Measurements from ENCODE around the gene C10orf53.
A peak's percentile ranks its signal among the peaks of the same experiment; 100 is the strongest.
"Not testable (repeated sequence)": the region's sequence is repeated elsewhere in the genome, so short reads cannot be mapped to it uniquely, and the experiment has no call there.

Gene C10orf53

DNA sequence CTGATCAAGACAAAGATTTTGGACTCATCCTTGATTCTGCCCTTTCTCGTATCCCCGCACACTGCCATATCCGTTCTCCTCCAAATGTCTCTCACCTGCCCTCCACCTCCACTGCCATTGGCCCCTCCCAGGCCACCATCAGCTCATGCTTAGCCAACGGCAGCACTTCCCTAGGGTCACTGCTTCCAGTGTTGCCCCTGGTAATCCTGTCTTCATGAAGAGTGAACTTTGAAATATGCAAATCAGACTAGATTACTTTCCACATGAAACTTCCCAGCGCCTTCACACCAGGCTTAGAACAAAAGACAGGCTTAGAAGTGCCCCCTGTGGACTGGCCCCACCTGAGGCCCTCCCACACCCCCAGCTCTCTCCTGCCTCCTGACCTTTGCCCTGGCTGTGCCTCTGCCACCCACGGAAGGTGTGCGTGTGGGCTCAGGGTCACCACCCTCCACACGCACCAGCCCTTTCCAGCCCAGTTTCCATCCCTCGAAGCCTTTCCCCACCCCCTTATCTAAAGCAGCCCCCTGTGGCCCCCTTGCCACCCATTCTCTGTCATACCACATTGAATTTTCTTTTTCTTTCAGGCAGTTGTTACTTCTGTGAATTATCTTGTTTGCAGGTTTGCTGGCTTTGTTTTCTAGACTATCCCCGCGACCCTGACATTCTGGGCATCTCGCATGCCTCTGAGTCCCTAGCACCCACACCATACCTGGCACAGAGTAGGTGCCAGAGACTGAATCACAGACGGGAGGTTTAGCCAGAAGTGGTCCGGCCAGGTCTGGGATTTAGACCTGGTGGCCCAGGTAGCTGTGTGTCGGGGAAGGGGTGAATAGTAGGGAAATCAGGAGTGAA, 26.8 kb upstream of the C10orf53 start:
- no peak for DNase-seq

DNA sequence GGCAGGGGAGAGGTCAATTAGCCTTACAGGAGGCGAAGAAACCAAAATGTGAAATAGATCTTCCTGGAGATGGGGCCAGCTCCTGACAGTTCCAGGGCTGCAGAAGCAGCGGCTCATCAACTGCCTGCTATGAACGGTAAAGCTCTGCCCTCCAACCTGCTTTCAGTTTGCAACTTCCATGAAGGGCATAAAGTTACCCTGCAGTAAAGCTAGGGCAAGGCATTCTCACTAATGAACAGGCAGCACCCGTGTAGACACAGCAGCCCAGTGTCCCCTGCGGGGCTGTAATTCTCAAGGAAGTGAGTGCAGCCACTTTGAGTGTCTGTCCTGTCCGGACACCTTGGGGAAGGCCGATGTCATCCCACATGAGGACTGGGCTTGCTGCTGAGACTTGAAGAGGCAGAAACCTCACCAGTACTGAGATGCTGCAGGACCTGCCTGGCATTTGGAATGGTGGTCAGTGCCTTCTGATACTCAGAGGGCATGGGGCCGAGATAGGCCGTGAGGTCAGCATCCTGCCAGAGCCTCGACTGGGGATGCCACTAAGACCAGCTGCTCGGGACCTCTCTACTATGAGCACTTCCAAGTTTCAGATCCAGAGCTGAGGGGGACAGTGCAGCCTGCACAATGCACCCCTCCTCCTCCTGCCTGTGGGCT, 26.1 kb upstream of the C10orf53 start:
- no peak for DNase-seq

DNA sequence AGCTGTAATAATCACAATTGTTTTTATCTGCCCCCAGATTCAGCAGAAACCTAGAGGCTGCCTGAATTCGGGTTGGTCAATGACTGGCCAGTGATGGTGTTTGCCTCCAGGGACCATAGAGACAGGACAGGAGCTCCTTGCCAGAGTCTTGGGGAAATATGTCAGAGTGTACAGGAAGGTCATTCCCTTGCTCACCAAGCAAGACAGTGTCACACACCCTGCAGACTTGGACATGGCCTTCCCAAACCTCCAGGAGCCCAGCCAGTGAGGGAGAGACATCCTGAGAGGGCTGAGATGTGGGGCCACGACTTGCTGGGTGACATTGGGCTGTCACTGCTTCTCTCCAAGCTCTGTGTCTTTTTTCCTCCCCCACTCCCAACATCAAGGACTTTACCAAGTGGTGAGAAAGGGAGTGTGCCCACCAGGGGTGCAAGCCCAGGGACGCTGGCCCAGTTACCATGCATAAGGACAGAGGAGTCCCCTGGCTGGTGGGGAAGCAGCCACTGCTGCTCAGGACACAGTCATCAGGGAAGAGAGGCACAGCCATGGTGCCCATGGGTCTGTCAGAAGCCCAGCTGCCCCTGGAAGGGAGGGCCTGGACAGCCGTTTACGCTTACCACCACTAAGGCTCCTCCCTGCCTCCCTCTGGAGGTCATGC, 25.3 kb upstream of the C10orf53 start:
- DNase-seq, result no peak

DNA sequence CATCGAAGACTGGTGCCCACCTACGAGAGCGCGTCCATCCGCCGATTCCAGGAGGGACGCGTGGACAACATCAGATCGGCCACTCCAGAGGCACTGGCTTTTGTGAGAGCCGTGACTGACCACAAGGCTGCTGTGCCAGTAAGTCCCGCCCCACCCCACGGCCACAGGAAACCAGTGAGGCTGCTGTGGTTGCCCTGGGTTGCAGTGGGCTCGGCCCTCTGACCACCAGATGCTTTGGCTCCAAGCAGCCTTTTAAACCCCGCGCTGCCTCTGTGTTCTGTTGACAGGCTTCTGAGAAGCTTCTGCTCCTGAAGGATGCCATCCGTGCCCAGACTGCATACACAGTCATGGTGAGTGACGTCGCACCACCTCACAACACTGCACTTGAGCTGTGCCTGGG, 24.4 kb upstream of the C10orf53 start:
- DNase-seq, result no peak

DNA sequence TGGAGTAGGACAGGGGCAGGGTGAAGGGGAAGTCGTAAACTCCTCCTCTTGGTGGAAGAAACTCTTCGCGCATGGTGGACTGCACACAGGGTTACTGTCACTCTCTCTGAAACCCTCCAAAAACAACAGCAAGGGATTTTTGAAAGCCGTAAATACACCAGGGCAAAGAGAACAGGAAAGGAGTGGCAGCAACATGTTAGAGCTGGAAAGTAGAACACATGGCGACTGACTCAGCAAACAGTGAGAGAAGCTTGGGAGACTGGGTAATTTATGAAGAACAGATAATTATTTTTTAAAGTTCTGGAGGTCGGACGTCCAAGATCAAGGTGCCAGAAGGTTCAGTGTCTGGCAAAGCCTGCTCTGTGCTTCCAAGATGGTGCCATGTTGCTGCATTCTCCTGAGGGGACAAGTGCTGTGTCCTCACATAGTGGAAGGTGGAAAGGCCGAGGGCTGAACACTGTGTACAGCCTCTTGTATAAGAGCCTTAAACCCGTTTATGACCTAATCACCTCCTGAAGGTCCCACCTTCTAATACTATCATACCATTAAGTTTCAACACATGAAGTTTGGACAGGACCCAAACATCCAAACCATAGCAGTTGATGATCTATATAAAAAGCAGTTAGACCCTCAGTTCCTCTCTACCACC, 22.5 kb upstream of the C10orf53 start:
- DNase-seq, result no peak

DNA sequence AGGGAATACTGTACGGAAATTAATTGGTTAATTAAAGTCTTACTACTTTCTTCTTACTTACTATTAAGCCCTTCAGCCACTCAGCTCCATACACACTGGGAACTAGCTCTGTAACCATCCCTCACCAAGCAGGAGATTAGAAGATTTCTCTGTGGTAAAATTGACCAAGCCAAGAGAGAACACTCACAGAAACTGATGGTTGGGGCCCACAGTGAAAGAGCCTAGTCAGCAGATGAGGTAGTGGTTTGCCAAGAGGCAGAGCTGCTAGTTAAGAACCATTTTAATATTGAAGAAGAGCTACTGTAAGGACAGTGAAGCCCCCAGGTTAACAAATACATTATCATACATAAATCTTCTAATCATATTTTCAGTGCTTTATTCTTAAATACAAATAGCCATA, 21.8 kb upstream of the C10orf53 start:
- DNase-seq, result no peak

DNA sequence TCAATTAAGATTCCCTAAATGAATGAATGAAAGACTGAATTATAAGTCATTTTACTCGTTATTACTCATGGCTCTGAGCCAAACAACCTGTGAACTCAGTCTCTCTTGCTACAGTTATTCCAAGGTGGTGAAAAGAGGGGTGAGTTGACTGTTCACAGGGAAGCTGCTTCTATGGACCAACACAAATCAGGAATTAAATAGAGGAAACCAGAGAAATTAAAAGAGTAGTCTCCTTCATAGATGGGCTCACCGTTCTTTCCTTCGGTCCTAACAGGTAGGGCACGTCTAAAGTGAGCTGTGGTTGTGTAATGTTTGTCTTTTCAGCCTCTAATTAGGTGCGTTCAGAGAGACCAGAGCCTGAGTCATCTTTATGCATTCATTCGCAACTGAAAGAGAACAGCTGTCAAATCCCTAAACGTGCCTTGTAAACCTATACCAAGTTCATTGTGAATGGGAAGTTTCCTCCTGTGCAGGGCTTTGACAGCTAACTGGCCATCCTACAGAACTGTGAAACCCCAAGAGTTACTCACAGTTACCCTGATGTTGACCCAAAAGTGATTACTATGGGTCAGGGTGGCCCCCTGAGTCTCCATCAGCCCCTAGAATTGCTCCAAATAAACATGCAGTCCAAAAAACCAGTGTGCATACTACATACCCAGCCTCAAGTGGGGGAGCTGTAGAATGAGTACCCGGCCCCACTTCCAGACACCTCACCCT, 18.2 kb upstream of the C10orf53 start:
- no peak for DNase-seq

DNA sequence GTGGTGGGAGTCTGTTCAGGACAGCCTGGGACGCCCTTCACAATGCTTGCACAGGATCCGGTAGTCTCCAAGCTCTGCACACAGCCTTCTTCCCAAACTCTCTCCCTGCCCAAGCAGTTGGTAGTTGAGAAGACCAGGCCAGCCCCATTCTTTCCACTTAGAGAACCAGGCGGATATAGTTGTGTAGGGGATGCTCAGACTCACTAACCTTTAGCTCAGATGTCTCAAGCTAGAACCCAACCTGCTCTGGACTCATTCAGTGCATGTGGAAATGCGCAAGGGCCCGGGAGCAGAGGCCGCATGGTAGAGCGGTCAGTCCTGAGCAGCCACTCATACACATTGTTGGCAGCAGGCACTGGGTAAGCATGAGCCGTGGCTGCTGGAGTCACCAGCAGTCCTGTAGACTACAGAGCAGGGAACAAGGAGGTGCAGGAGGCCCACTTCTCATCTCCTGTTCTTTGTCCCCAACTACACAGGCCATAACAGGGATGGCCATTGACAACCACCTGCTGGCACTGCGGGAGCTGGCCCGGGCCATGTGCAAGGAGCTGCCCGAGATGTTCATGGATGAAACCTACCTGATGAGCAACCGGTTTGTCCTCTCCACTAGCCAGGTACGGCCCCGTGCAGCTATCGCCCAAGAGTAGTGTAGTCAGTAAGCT, 17.2 kb upstream of the C10orf53 start:
- DNase-seq, result no peak

DNA sequence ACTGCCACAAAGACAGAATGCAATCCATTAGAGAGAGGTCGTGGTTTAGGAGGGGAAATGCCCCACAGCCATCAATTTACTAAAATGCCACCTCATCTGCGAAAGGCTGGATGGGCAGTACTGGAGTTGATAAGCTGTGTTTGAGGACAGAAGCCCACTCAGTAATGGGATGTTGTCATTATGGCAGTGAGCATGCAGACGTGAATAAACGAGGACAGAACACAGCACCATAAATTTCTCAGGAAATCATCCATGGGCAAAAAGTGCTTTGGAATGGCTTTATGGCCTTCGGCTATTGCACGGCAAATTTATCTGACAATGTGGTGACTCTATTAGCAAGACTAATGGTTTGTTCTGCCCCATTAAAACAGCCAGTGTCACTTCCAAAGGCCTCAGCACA, 15.9 kb upstream of the C10orf53 start:
- peak; percentile 69 for DNase-seq

DNA sequence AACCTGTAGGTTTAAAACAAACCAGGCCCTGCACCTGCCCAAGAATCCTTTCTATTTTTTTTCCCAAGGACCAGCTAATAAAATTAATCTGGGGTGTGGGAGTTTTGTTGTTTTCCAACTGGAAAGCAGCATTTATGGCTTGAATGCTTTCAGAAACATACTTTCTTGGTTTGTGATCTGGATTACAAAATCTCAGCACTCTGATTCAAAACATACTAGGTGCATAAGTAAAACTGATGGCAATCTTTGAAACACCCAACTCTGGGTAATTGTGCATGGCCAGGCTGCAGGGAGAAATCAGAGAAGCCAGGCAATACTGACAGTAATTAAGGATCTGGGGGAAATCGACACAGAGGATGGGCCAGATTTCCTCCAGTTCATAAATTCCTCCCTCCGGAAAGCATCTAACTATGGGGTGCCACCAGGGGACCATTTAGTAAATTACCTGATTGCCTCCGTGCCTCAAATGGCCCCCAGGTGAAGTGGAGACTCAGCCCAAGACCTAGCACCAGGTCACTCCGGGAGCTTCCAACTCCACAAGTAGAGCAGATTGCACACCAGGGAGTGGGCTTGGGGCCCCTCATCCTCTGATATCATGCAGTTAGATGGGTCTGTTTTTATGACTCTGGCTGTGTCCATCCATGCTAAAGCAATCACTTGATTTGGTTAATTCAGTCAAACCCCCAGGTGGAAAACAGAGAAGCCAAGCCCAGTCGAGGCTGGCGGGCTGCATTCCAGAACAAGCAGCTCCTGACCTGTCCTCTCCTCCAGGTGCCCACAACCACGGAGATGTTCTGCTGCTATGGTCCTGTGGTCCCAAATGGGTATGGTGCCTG, 15.2 kb upstream of the C10orf53 start:
- no peak for DNase-seq

DNA sequence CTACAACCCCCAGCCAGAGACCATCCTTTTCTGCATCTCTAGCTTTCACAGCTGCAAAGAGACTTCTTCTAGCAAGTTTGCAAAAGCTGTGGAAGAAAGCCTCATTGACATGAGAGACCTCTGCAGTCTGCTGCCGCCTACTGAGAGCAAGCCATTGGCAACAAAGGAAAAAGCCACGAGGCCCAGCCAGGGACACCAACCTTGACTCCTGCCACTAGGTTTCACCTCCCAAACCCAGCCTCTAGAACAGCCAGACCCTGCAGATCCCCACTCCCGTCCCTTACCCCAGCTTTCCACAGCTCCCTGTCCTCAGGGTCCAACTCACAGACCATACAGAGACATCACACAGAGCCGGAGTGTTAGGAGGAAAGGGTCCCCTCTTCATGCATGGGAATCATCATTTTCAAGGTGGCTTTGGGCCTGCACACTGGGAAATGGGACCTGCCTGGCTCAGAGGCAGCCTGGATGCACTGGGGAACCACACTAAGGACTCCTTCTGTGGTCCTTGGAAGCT, 14.6 kb upstream of the C10orf53 start:
- DNase-seq, result no peak

DNA sequence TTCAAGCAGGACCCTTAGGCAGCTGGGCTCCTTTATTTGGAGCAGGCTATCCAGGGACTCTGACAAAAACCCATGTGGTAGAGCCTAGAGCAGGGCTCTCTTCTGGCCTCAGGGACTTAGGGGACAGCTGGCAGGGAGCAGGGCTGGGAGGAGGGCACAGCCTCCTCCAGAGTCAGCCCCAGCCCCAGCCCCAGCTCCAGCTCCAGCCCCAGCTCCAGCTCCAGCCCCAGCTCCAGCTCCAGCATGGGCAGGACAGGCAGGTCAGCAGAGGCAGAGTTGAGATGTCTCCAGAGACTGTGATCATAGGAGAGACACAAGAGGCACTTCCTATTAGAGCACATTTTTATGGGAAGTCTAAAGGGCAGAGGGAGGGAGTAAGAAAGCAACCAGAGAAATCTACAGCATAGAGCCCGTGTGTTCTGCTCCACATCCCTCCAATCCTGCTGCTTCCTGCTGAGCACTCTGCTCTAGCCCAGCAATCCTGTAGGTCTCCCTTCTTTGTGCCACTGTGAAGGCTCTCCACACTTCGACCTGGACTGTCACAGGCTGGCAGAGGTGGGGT, 13.3 kb upstream of the C10orf53 start:
- no peak for DNase-seq

DNA sequence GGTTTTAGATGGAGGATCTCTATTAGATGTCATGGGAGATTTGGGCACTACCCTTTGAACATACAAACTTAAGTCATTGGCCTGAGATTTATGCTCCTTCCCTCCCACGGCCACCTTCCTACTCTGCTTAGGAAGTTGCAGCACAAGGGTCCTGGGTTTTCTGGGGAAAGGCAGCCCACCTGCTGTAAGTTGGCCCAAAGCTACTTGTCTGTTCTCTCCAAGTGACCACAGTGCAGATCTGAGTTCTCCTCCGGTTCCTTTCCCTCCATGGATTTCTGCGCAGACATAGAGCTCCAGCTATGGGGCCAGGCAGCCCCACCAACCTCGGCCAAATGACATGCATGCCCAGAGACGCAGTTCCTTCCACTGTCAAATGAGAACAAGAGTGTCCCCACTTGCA, 12.8 kb upstream of the C10orf53 start:
- no peak for DNase-seq

DNA sequence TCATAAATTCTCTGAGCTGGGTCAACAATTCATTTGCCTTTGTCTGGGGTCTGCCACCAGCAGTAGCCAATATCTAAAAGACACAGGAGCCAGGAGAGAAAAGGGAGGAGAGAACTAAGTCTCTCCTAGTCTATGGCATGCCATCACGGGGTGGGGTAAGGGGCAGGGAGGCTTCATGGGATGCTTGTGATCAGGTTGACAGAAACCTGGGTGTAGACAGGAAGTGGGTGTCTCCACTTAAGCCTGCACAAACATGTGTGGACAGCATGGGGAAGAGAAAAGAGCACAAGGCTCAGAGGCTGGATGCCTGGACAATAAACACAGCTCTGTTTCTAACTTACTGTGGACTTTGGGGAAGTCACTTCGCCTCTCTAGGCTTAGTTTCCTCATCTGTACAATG, 11.5 kb upstream of the C10orf53 start:
- no peak for DNase-seq

DNA sequence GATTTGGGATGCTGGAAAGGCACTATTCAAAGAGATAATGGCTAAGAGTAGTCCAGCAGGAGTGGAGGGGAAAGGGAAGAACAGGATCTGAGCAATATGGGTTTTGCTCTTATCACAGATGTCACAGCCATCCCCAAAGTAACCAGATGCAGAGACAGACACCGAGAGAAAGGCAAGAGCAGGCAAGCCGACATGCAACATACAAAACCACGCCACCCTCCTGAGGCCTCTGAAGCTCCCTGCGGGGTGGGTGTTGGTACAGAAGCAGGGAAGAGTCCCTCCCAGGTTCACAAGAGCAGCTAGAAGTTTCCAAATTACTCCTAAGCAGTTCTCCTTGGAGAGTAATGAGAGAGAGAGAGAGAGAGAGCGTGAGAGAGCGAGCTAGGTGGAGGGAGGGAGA, 10.8 kb upstream of the C10orf53 start:
- DNase-seq, result no peak

DNA sequence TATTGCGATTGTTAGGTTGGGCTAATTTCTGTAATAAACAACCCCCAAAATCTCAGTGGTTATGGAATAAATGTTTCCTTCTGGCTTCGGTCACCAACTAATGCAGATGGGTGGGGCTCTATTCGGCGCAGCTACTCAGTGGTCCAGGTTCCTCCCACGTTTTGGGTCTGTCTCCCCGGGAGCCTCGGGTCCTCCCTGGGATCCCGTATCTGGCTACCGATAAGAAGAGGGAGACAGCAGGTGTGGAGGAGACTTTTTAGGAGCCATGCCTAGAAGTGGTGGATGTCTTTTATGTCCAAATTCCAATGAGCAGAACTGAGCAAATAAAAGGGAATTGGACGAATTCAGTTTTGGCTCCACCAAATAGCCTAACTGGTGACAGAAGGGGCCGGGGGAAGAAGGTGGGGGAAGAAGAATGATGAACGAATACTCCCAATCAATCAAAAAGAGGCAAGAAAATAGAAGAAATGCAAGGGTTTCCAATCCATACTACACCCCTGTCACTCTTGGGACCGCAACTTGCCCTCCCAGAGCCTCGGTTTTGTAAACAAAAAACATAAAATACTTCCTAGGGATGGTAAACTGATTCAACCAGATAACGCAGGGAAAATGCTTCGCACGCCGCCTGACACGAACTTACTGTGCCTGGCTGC, 498 bp upstream of the C10orf53 start:
- DNase-seq, result no peak

DNA sequence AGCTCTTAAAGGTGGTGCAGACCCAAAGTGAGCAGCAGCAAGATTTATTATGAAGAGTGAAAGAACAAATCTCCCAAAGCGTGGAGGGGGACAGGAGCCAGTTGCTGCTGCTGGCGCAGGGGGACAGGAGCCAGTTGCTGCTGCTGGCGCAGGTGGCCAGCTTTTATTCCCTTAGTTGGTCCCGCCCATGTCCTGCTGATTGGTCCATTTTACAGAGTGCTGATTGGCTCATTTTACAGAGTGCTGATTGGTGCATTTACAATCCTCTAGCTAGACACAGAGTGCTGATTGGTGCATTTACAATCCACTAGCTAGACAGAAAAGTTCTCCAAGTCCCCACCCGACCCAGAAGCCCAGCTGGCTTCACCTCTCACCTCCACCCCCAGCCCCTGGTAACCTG, 3.0 kb downstream of the C10orf53 start:
- not testable (repeated sequence) for DNase-seq

DNA sequence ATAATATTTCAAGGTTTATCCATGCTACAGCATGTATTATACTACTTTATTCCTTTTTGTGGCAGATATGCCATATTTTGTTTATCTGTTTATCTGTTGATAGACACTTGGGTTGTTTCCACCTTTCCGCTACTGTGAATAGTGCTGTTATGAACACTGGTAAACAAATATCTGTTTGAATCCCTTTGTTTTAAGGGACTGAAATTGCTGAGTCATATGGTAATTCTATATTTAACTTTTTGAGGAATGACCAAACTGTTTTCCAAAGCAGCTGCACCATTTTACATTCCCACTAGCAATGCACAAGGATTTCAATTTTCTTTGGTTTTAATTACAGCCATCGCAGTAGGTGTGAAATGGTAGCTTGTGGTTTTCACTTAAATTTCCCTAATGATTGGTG, 3.4 kb downstream of the C10orf53 start:
- DNase-seq, result no peak

DNA sequence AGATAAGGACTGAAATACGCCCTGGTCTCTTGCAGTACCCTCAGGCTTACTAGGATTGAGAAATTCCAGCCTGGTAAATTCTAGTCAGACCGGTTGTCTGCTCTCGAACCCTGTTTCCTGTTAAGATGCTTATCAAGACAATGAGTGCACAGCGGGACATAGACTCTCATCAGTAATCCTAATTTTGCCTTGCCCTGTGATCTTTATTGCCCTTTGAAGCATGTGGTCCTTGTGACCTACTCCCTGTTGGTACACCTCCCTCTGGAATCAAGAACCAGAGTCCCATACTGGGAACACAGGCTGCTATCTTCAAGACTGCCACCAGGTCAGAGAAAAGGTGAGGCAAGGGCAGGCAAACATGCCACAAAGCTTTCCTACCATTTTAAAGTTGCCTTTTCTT, 7.2 kb downstream of the C10orf53 start:
- DNase-seq, result no peak

DNA sequence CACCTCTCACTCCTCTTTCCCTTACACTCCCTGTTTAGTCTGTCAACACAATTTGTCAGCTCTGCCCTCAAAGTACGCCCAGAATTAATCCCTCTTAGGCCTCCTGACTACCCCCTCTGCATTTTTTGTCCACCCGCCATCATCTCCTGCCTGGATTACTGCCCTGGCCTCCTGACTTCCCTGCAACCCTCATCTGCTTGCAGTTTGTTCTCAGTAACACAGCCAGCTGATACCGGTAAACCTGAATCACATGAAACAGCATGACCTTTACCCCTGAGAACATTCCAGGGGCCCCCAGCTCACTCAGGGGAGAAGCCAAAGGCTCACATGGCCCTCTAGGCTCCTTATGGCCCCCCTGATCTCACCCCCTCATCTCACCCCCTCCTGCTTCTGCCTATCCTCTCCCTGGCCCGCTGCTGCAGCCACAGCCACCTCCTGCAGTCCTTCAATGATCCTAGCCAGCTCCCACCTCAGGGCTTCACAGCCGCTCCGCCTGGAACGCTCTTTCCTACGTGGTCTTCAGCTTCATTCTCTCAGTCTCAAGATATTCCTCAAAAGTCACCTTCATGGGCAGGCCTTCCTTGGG, 8.9 kb downstream of the C10orf53 start:
- no peak for DNase-seq
